Liver (tissue), 9 donors: ENCODE results near the gene MTMR1. TPM values are rescaled to one million over a fixed set of nuclear protein-coding genes. Genes with fewer than 3 reads are reported as not detected.

Source experiments
- DNase-seq: peaks from one replicate; pipeline ENCODE4 v3.0.0-alpha.2; 2017; ENCODE audit warnings: low spot score
- H3K27ac ChIP-seq, 2 donors: one replicate each; pipeline ENCODE4 v1.7.0; 2013; ENCODE audit warnings: inconsistent platforms in 2 of 2, low read length in 2 of 2, control low read depth in 1 of 2, low read depth in 1 of 2, mild to moderate bottlenecking in 1 of 2
- H3K27me3 ChIP-seq, 4 donors: one replicate each; pipeline versions ENCODE4 v1.6.1 to v1.7.0; 2013; ENCODE audit warnings: low read length in 3 of 4, inconsistent platforms in 1 of 4, mild to moderate bottlenecking in 1 of 4, moderate library complexity in 1 of 4; ENCODE audit not compliant: control insufficient read depth in 4 of 4, insufficient read depth in 4 of 4
- H3K36me3 ChIP-seq, 4 donors: one replicate each; pipeline versions ENCODE4 v1.6.1 to v1.7.0; 2013; ENCODE audit warnings: low read length in 3 of 4, mild to moderate bottlenecking in 3 of 4, low read depth in 1 of 4, moderate library complexity in 1 of 4; ENCODE audit not compliant: control insufficient read depth in 4 of 4, insufficient read depth in 3 of 4
- H3K4me1 ChIP-seq, 4 donors: one replicate each; pipeline versions ENCODE4 v1.6.1 to v1.7.0; 2013; ENCODE audit warnings: low read length in 3 of 4, mild to moderate bottlenecking in 3 of 4, moderate library complexity in 1 of 4; ENCODE audit not compliant: control insufficient read depth in 4 of 4, insufficient read depth in 4 of 4
- H3K4me3 ChIP-seq, 3 donors: one replicate each; pipeline versions ENCODE4 v1.6.1 to v1.7.0; 2013; ENCODE audit warnings: low read length in 3 of 3, control low read depth in 1 of 3, low read depth in 1 of 3, mild to moderate bottlenecking in 1 of 3
- H3K9ac ChIP-seq, 2 donors: one replicate each; pipeline ENCODE4 v1.7.0; 2013; ENCODE audit warnings: low read length in 2 of 2, mild to moderate bottlenecking in 2 of 2, moderate library complexity in 2 of 2, control low read depth in 1 of 2, low read depth in 1 of 2
- H3K9me3 ChIP-seq, 4 donors: one replicate each; pipeline versions ENCODE4 v1.6.1 to v1.7.0; 2013; ENCODE audit warnings: low read length in 3 of 4; ENCODE audit not compliant: control insufficient read depth in 4 of 4
- EGR1 ChIP-seq, 2 donors: IDR thresholded peaks; 2 replicates each; pipeline ENCODE4 v1.6.1; 2016 to 2018; ENCODE audit warnings: antibody characterized with exemption in 2 of 2, low read depth in 2 of 2
- FOXA1 ChIP-seq: IDR thresholded peaks from 2 replicates; pipeline ENCODE4 v1.6.1; 2016; ENCODE audit warnings: antibody characterized with exemption
- FOXA2 ChIP-seq: IDR thresholded peaks from 2 replicates; pipeline ENCODE4 v1.6.1; 2016; ENCODE audit warnings: antibody characterized with exemption
- GABPA ChIP-seq, 2 donors: IDR thresholded peaks in 1 of 2; conservative IDR thresholded peaks in 1 of 2; 2 replicates each; pipeline ENCODE4 v1.6.1; 2016; ENCODE audit warnings: antibody characterized with exemption in 2 of 2, mild to moderate bottlenecking in 1 of 2, moderate library complexity in 1 of 2
- HNF4A ChIP-seq, 2 donors: conservative IDR thresholded peaks; 2 replicates each; pipeline ENCODE4 v1.6.1; 2016; ENCODE audit warnings: antibody characterized with exemption in 2 of 2, mild to moderate bottlenecking in 2 of 2
- HNF4G ChIP-seq: IDR thresholded peaks from 2 replicates; pipeline ENCODE4 v1.6.1; 2016; ENCODE audit warnings: antibody characterized with exemption
- RAD21 ChIP-seq, 2 donors: IDR thresholded peaks; 2 replicates each; pipeline ENCODE4 v1.6.1; 2016; ENCODE audit warnings: antibody characterized with exemption in 2 of 2, mild to moderate bottlenecking in 2 of 2
- RXRA ChIP-seq, 2 donors: IDR thresholded peaks; 2 replicates each; pipeline ENCODE4 v1.6.1; 2017 to 2018; ENCODE audit warnings: antibody characterized with exemption in 2 of 2, mild to moderate bottlenecking in 1 of 2
- SP1 ChIP-seq: IDR thresholded peaks from 2 replicates; pipeline ENCODE4 v1.6.1; 2018; ENCODE audit warnings: antibody characterized with exemption, mild to moderate bottlenecking
- TAF1 ChIP-seq: conservative IDR thresholded peaks from 2 replicates; pipeline ENCODE4 v1.6.1; 2016; ENCODE audit warnings: antibody characterized with exemption, mild to moderate bottlenecking
- YY1 ChIP-seq: IDR thresholded peaks from 2 replicates; pipeline ENCODE4 v1.6.1; 2016; ENCODE audit warnings: antibody characterized with exemption, mild to moderate bottlenecking
- WGBS: extraction: QIAGEN DNeasy Blood & Tissue Kit; methylation state at CpG from one replicate; pipeline ENCODE4 v1.1.7; 2013; 5-methylcytosine and 5-hydroxymethylcytosine counted together
- polyA plus RNA-seq, 2 donors: library from polyadenylated mRNA; stranded (reverse) in 1 of 2; unstranded in 1 of 2; fragments of 200-250 nt in 1 of 2; fragments of >200 nt in 1 of 2; fragmentation: Nextera tagmentation in 1 of 2; extraction: Ambion mirVana in 1 of 2; gene quantifications; one replicate each; pipeline versions ENCODE4 v1.2.1 to v1.2.3, GENCODE V29; 2013 to 2015
- total RNA-seq, 2 donors: library from RNA; depleted of rRNA; stranded (reverse); fragments of >200 nt; gene quantifications; one replicate each; pipeline ENCODE4 v1.2.3, GENCODE V29; 2014
- TF ChIP-seq, protein P1 (sequence below): IDR thresholded peaks from 2 replicates; pipeline ENCODE4 v1.6.1; 2016; ENCODE audit warnings: antibody characterized with exemption
- TF ChIP-seq, protein P2 (sequence below): IDR thresholded peaks from 2 replicates; pipeline ENCODE4 v1.6.1; 2016; ENCODE audit warnings: antibody characterized with exemption
- TF ChIP-seq, protein P3 (sequence below): fragments of 150-350 bp; IDR thresholded peaks from 2 replicates; pipeline ENCODE4 v1.5.1; 2017; ENCODE audit warnings: improper control_type of control experiment, low read depth, low read length; ENCODE audit not compliant: missing input control
- TF ChIP-seq, protein P4 (sequence below): IDR thresholded peaks from 2 replicates; pipeline ENCODE4 v1.6.1; 2016; ENCODE audit warnings: antibody characterized with exemption
- TF ChIP-seq, protein P5 (sequence below): IDR thresholded peaks from 2 replicates; pipeline ENCODE4 v1.6.1; 2016; ENCODE audit warnings: antibody characterized with exemption, mild to moderate bottlenecking
- donor health status: healthy.
- donor health status: healthy.
- donor health status: healthy.
- donor health status: healthy.
- donor health status: healthy.

MTMR1 gene
- total and polyA plus RNA-seq, 4 donors: 2.5 to 13.4 (median 7.8) TPM

DNA sequence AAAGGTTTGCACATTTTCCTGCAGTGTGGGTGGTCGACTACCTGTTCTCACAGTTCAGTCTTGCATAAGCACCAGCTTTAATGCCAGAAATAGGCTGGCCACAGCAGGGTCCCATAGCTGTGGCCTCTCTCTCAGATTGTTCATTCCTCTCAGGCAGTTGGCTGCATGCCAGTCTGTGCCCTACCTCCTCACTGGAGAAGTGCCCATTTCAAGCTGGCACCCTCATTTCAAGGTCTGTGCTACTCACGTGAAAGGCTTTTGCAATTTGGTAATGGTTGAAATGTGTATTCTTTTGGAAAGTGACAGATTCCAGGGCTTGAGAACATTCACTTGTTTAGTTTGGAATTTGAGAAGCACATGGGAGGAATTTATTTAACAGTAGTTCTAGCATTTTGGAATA lies 28.9 kb upstream of the MTMR1 start (continued):
- no peak for TF ChIP-seq YY1

DNA sequence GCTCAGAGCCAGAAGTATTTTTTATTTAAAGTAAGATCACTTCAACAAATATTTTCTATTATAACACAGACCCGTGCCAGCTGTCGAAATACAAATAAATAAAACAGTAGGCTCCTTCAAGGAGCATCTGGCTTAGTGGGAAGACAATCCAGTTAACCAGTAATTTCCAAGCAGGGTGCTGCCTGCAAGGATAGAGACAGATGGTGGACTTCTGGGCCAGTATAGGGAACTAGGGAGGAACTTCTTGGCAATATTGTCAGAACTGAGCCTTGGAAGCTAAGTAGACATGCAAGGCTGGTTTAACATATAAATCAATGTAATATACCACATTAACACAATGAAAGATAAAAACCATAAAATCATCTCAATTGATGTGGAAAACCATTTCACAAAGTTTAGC lies 17.0 kb upstream of the MTMR1 start:
- no peaks in the 10 kb centered on the region for H3K9me3 ChIP-seq
- H3K27ac ChIP-seq: no peak overlapping the region
- H3K4me1 ChIP-seq: no peaks in the 10 kb centered on the region
- H3K9ac ChIP-seq: no peak overlapping the region
- WGBS: 73% methylated on average over 2 of the region's 2 CpGs
- TF ChIP-seq GABPA (IDR thresholded peaks at IDR 0.05 in 1 of 2, conservative IDR thresholded peaks at IDR 0.05 in 1 of 2) (no peak), SP1 (no peak), RAD21 (IDR thresholded peaks at IDR 0.05) (no peak), TAF1 (no peak), HNF4G (no peak), EGR1 (IDR thresholded peaks at IDR 0.05; ENCODE audit: low read depth in 2 of 2) (no peak), HNF4A (conservative IDR thresholded peaks at IDR 0.05) (no peak), FOXA1 (no peak), RXRA (IDR thresholded peaks at IDR 0.05) (no peak), YY1 (no peak), FOXA2 (no peak)
- TF ChIP-seq, protein P1, sequence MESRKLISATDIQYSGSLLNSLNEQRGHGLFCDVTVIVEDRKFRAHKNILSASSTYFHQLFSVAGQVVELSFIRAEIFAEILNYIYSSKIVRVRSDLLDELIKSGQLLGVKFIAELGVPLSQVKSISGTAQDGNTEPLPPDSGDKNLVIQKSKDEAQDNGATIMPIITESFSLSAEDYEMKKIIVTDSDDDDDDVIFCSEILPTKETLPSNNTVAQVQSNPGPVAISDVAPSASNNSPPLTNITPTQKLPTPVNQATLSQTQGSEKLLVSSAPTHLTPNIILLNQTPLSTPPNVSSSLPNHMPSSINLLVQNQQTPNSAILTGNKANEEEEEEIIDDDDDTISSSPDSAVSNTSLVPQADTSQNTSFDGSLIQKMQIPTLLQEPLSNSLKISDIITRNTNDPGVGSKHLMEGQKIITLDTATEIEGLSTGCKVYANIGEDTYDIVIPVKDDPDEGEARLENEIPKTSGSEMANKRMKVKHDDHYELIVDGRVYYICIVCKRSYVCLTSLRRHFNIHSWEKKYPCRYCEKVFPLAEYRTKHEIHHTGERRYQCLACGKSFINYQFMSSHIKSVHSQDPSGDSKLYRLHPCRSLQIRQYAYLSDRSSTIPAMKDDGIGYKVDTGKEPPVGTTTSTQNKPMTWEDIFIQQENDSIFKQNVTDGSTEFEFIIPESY: no peak
- TF ChIP-seq, protein P2, sequence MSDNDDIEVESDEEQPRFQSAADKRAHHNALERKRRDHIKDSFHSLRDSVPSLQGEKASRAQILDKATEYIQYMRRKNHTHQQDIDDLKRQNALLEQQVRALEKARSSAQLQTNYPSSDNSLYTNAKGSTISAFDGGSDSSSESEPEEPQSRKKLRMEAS: no peak
- TF ChIP-seq, protein P3, sequence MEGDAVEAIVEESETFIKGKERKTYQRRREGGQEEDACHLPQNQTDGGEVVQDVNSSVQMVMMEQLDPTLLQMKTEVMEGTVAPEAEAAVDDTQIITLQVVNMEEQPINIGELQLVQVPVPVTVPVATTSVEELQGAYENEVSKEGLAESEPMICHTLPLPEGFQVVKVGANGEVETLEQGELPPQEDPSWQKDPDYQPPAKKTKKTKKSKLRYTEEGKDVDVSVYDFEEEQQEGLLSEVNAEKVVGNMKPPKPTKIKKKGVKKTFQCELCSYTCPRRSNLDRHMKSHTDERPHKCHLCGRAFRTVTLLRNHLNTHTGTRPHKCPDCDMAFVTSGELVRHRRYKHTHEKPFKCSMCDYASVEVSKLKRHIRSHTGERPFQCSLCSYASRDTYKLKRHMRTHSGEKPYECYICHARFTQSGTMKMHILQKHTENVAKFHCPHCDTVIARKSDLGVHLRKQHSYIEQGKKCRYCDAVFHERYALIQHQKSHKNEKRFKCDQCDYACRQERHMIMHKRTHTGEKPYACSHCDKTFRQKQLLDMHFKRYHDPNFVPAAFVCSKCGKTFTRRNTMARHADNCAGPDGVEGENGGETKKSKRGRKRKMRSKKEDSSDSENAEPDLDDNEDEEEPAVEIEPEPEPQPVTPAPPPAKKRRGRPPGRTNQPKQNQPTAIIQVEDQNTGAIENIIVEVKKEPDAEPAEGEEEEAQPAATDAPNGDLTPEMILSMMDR: no peak
- TF ChIP-seq, protein P4, sequence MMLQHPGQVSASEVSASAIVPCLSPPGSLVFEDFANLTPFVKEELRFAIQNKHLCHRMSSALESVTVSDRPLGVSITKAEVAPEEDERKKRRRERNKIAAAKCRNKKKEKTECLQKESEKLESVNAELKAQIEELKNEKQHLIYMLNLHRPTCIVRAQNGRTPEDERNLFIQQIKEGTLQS: no peak
- TF ChIP-seq, protein P5, sequence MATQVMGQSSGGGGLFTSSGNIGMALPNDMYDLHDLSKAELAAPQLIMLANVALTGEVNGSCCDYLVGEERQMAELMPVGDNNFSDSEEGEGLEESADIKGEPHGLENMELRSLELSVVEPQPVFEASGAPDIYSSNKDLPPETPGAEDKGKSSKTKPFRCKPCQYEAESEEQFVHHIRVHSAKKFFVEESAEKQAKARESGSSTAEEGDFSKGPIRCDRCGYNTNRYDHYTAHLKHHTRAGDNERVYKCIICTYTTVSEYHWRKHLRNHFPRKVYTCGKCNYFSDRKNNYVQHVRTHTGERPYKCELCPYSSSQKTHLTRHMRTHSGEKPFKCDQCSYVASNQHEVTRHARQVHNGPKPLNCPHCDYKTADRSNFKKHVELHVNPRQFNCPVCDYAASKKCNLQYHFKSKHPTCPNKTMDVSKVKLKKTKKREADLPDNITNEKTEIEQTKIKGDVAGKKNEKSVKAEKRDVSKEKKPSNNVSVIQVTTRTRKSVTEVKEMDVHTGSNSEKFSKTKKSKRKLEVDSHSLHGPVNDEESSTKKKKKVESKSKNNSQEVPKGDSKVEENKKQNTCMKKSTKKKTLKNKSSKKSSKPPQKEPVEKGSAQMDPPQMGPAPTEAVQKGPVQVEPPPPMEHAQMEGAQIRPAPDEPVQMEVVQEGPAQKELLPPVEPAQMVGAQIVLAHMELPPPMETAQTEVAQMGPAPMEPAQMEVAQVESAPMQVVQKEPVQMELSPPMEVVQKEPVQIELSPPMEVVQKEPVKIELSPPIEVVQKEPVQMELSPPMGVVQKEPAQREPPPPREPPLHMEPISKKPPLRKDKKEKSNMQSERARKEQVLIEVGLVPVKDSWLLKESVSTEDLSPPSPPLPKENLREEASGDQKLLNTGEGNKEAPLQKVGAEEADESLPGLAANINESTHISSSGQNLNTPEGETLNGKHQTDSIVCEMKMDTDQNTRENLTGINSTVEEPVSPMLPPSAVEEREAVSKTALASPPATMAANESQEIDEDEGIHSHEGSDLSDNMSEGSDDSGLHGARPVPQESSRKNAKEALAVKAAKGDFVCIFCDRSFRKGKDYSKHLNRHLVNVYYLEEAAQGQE: no peak
- H3K4me3 ChIP-seq: no peak overlapping the region
- H3K27me3 ChIP-seq: peaks cover 0 to 3% (median 0%) of the 10 kb centered on the region in 4 donors
- H3K36me3 ChIP-seq: peaks cover 0 to 2% (median under 1%) of the 10 kb centered on the region in 4 donors
- no peak for DNase-seq
